Measurements from ENCODE around the gene ZSCAN2. TPM values are rescaled to one million over a fixed set of nuclear protein-coding genes. Genes with fewer than 3 reads are reported as not detected.

ZSCAN2 gene
- total and polyA plus RNA-seq, 9 donors: 5.6 to 13.3 (median 8.2) TPM

DNA sequence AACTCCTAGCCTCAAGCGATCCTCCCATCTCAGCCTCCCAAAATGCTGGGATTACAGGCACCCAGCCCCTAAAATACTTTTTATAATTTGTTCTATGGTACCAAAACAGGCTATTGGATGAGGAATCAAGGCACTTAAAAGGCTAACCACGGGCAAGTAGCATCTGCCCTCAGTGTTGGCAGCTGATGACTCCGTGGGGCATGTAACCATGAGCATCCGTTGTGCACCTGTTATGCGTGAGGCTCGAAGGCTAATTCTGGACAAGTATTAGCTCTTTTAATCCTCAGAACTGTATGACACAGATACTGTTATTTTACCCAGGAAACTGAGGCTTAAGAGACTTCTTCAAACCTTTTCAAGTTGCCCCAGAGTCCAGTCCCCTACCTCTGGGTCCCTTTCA lies 43.0 kb downstream of the ZSCAN2 start:
- 82 to 94% (median 89%) methylated on average over 6 of the region's 6 CpGs for WGBS, 3 donors
- intact Hi-C loops (cut with DNase I): no loop called here
- Histone ChIP-seq H3K27me3 (no peaks in the 10 kb centered on the region), H3K9me3 (no peaks in the 10 kb centered on the region), H3K4me3 (no peak overlapping the region), H3K27ac (no peak overlapping the region), H3K4me1 (ENCODE audit: insufficient read depth) (no peaks in the 10 kb centered on the region), H3K36me3 (no peaks in the 10 kb centered on the region)
- TF ChIP-seq POLR2A (IDR thresholded peaks at IDR 0.05): no peak
- no peak for TF ChIP-seq EP300 (IDR thresholded peaks at IDR 0.05)
- TF ChIP-seq, protein P1, sequence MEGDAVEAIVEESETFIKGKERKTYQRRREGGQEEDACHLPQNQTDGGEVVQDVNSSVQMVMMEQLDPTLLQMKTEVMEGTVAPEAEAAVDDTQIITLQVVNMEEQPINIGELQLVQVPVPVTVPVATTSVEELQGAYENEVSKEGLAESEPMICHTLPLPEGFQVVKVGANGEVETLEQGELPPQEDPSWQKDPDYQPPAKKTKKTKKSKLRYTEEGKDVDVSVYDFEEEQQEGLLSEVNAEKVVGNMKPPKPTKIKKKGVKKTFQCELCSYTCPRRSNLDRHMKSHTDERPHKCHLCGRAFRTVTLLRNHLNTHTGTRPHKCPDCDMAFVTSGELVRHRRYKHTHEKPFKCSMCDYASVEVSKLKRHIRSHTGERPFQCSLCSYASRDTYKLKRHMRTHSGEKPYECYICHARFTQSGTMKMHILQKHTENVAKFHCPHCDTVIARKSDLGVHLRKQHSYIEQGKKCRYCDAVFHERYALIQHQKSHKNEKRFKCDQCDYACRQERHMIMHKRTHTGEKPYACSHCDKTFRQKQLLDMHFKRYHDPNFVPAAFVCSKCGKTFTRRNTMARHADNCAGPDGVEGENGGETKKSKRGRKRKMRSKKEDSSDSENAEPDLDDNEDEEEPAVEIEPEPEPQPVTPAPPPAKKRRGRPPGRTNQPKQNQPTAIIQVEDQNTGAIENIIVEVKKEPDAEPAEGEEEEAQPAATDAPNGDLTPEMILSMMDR (IDR thresholded peaks at IDR 0.05): no peak
- DNase-seq: no peak

DNA sequence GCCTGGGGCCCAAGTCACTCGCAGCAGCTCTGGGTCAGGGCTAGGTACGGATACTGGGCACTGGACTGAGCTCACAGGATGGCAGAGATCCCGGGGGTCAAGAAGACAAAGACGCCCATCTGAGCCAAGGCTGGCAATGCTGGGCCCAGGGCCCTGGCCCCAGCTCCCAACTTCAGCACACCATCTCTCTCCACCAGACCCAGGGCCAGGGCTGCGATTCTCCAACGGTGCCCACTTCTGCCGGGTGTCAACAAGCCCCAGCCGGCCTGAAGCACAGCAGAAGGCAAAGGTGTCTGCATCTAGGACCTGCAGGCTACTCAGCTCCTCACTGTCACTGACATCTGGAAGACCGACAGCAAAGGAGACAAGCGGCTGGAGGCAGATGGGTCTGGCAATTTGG lies 44.7 kb downstream of the ZSCAN2 start:
- Histone ChIP-seq H3K27ac (no peak overlapping the region), H3K36me3 (no peaks in the 10 kb centered on the region), H3K4me1 (ENCODE audit: insufficient read depth) (no peaks in the 10 kb centered on the region), H3K9me3 (no peaks in the 10 kb centered on the region), H3K27me3 (no peaks in the 10 kb centered on the region), H3K4me3 (no peak overlapping the region)
- intact Hi-C loops (cut with DNase I): no loop called here
- no peak for DNase-seq
- TF ChIP-seq, protein P1 (IDR thresholded peaks at IDR 0.05): no peak
- TF ChIP-seq POLR2A (IDR thresholded peaks at IDR 0.05) (no peak), EP300 (IDR thresholded peaks at IDR 0.05) (no peak)
- WGBS, 3 donors: 90 to 91% (median 91%) methylated on average over 10 of the region's 10 CpGs

DNA sequence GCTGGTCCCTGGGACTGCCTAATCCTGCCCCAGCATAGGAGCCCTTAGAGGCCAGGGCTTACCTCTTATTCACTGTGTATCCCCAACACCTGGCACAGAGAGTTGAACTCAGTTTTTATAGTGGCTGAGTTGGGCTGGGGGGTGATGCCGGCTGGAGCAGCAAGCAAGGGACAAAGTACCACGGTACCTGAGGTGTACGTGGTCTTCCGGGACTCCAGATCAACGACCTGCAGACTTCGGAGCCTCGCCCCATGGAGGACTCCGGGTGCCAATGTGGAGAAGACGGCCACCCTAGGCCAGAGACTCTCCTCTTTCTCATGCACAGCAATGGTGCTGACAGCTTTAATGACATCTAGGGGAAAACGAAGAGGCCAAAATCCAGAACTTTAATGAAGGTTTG lies 45.2 kb downstream of the ZSCAN2 start:
- no peak for DNase-seq

DNA sequence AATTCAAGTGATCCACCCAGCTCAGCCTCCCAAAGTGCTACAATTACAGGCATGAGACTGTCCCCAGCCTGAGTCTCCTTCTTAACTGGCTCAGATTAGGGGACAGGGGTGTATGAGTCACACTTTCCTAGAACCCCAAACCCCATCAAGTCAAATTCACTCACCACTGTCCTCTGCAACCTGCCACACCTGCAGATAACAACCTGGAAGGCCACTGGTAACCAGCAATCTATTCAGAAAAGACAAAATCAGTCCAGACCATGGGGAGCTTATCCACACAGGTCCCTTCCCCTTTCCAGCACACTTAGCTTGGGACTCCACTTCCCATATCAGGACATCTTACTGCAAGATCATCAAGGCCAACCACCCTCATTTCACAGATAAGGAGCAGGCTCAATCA lies 46.9 kb downstream of the ZSCAN2 start:
- Histone ChIP-seq H3K9me3 (no peaks in the 10 kb centered on the region), H3K27ac (no peak overlapping the region), H3K4me3 (no peak overlapping the region), H3K27me3 (no peaks in the 10 kb centered on the region), H3K36me3 (no peaks in the 10 kb centered on the region), H3K4me1 (ENCODE audit: insufficient read depth) (no peaks in the 10 kb centered on the region)
- DNase-seq: no peak
- TF ChIP-seq EP300 (IDR thresholded peaks at IDR 0.05) (no peak), POLR2A (IDR thresholded peaks at IDR 0.05) (no peak)
- TF ChIP-seq, protein P1 (IDR thresholded peaks at IDR 0.05): no peak
- intact Hi-C loops (cut with DNase I): no loop called here

More for the DNA sequence above, 45.2 kb downstream of the ZSCAN2 start:
- 82 to 91% (median 83%) methylated on average over 10 of the region's 10 CpGs for WGBS, 3 donors
- Histone ChIP-seq H3K36me3 (no peaks in the 10 kb centered on the region), H3K27me3 (no peaks in the 10 kb centered on the region), H3K27ac (no peak overlapping the region), H3K4me3 (no peak overlapping the region), H3K9me3 (no peaks in the 10 kb centered on the region), H3K4me1 (ENCODE audit: insufficient read depth) (no peaks in the 10 kb centered on the region)
- no peak for TF ChIP-seq EP300 (IDR thresholded peaks at IDR 0.05)
- TF ChIP-seq, protein P1 (IDR thresholded peaks at IDR 0.05): no peak
- no peak for TF ChIP-seq POLR2A (IDR thresholded peaks at IDR 0.05)
- intact Hi-C loops (cut with DNase I): no loop called here

DNA sequence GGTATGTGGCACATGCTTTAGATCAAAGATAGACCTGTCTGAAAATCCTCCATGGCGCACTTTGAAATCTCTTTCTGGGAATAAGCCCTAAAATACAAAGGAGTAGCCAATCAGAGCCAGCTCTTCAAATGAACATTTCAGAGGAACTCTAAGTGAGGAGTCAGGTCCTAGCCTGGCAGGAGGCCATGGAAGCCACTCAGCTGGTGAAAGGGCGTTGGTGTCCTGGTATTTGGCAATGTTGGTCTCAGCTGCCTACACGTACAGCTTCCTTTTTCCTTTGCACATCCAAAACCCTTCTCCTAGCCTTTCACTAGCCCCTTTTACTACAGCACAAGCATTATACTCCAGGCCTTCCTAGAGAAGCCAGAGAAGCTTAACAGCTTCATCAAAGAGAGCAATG lies 47.7 kb downstream of the ZSCAN2 start:
- Histone ChIP-seq H3K27ac (no peak overlapping the region), H3K9me3 (no peaks in the 10 kb centered on the region), H3K36me3 (no peaks in the 10 kb centered on the region), H3K27me3 (no peaks in the 10 kb centered on the region), H3K4me3 (no peak overlapping the region), H3K4me1 (ENCODE audit: insufficient read depth) (peaks cover 2% of the 10 kb centered on the region)
- 57 to 62% (median 60%) methylated on average over 3 of the region's 3 CpGs for WGBS, 3 donors
- no peak for DNase-seq
- TF ChIP-seq POLR2A (IDR thresholded peaks at IDR 0.05) (no peak), EP300 (IDR thresholded peaks at IDR 0.05) (no peak)
- TF ChIP-seq, protein P1 (IDR thresholded peaks at IDR 0.05): no peak
- intact Hi-C loops (cut with DNase I): no loop called here
